Heart left ventricle (tissue), 13 donors: ENCODE measurements around the gene GDF7.

Source experiments
- CTCF ChIP-seq, 12 donors: fragments of 200-600 bp; sonication (generic) in 4 of 12; IDR thresholded peaks; one replicate each; pipeline versions ENCODE4 v1.5.0 to v1.8.0; 2018 to 2022; ENCODE audit warnings: antibody characterized with exemption in 12 of 12, mild to moderate bottlenecking in 5 of 12
- POLR2A ChIP-seq, 2 donors: fragments of 450-650 bp; IDR thresholded peaks; one replicate each; pipeline ENCODE4 v1.6.1; 2017; ENCODE audit warnings: antibody characterized with exemption in 2 of 2, mild to moderate bottlenecking in 2 of 2, moderate library complexity in 2 of 2
- donor health status: ischemic (EF 13 %, LVEDD 7.1; RV severe dilation, severe dysfunction).
- donor health status: DM: no; HTN: yes; CAD: no.
- donor health status: DM: no; HTN: no; CAD: no.
- donor health status: ischemic (EF 25% LVEDD 6.9; RV normal size, moderate dysfunction).
- donor health status: ischemic (EF 25% LVEDD 5.7; RV mildly dilated, moderate dysfunction).
- donor health status: ischemic (EF 35%, LVEDD 5.7; RV mildly dilated, moderate dysfunction).
- donor health status: nonischemic (EF 11% LVEDD 7.7; RV severe dilation, severe dysfunction).
- donor health status: DM: yes; HTN: yes; CAD: no.
- donor health status: PGD.
- donor health status: ischemic (EF 29% LVEDD 5.4; RV normal size, mild dysfunction).
- donor health status: nonischemic (EF 23%, LVEDD 6.1; RV moderate dilation, normal function).

DNA sequence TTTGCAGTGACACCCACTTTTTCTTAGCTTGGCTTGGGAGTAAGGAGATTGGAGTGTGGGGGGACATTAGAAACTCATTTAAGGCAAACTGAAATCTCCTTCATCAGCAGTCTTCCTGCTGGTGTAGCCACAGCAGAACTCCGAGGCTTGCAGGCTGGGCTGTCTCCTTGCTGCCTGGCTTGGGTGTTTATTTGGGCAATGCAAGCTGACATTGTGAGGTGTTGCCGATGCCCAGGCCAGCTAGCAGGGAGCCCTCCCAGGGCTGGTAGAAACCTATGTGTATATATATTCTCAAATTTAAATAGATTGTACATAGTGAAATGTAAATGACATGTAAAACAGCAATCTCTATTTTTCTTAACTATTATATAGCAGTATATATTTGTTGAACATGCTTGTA, 11.8 kb downstream of the GDF7 start:
- TF ChIP-seq POLR2A (IDR thresholded peaks at IDR 0.05) (no peak), CTCF (IDR thresholded peaks at IDR 0.05) (no peak)
